SK-N-SH (cell line): ENCODE results near the gene KYAT1. TPM values are rescaled to one million over a fixed set of nuclear protein-coding genes. Genes with fewer than 3 reads are reported as not detected.

ENCODE experiments used
- CTCF ChIA-PET: fragments of 300-600, 350-600 bp; formaldehyde crosslinking; extraction: SDS; loops from one replicate; lab custom pipeline; 2021; lab: Yijun Ruan, JAX
- POLR2A ChIA-PET: fragments of 350-600 bp; sonication (Branson Sonifier 250); formaldehyde crosslinking; extraction: SDS; loops from one replicate; lab custom pipeline; 2020; ENCODE audit warnings: antibody characterized with exemption, inconsistent platforms; lab: Yijun Ruan, JAX
- DNase-seq: peaks from one replicate; pipeline ENCODE4 v3.0.0; 2012
- H2AFZ ChIP-seq: fragments of 200-600 bp; sonication (generic); 2 replicates; pipeline ENCODE4 v1.8.1; 2016; ENCODE audit warnings: antibody characterized with exemption, mild to moderate bottlenecking, low read depth
- H3F3A ChIP-seq: fragments of 200-600 bp; sonication (generic); replicated peaks from 2 replicates; pipeline ENCODE3; 2016; ENCODE audit warnings: antibody characterized with exemption, mild to moderate bottlenecking; ENCODE audit not compliant: insufficient read depth
- H3K27ac ChIP-seq, 2 experiments: fragments of 200-500 bp in 1 of 2; fragments of 200-600 bp in 1 of 2; sonication (Bioruptor generic) in 1 of 2; sonication (generic), shearing (Covaris generic) in 1 of 2; 2 replicates each; pipeline versions ENCODE4 v1.5.1 to v1.6.1; 2014 to 2016; ENCODE audit warnings: low read depth in 2 of 2, inconsistent platforms in 1 of 2, low read length in 1 of 2, mild to moderate bottlenecking in 1 of 2, mixed read lengths in 1 of 2
- H3K27me3 ChIP-seq: fragments of 200-600 bp; sonication (generic), shearing (Covaris generic); 2 replicates; pipeline ENCODE4 v1.6.1; 2016; ENCODE audit warnings: mixed run types; ENCODE audit not compliant: insufficient read depth
- H3K36me3 ChIP-seq, 2 experiments: fragments of 200-500 bp in 1 of 2; fragments of 200-600 bp in 1 of 2; sonication (Bioruptor generic) in 1 of 2; sonication (generic) in 1 of 2; replicated peaks in 1 of 2; 2 replicates each; pipeline versions ENCODE3 to v1.5.1; 2014 to 2016; ENCODE audit warnings: low read length in 1 of 2, mild to moderate bottlenecking in 1 of 2; ENCODE audit not compliant: insufficient read depth in 2 of 2, control insufficient read depth in 1 of 2
- H3K4me1 ChIP-seq, 2 experiments: fragments of 200-500 bp in 1 of 2; fragments of 200-600 bp in 1 of 2; sonication (Bioruptor generic) in 1 of 2; sonication (generic), shearing (Covaris generic) in 1 of 2; 2 replicates each; pipeline versions ENCODE4 v1.5.1 to v1.6.1; 2014 to 2016; ENCODE audit warnings: low read depth in 1 of 2, low read length in 1 of 2, mixed run types in 1 of 2; ENCODE audit not compliant: insufficient read depth in 2 of 2, control insufficient read depth in 1 of 2
- H3K4me2 ChIP-seq: fragments of 200-600 bp; sonication (generic), shearing (Covaris generic); 2 replicates; pipeline ENCODE4 v1.6.1; 2017; ENCODE audit warnings: mixed run types
- H3K4me3 ChIP-seq, 2 experiments: fragments of 200-500 bp in 1 of 2; fragments of 200-600 bp in 1 of 2; sonication (Bioruptor generic) in 1 of 2; sonication (generic), shearing (Covaris generic) in 1 of 2; 2 replicates each; pipeline versions ENCODE4 v1.5.1 to v1.8.1; 2014 to 2016; ENCODE audit warnings: low read depth in 2 of 2, inconsistent platforms in 1 of 2, low read length in 1 of 2, mild to moderate bottlenecking in 1 of 2, mixed read lengths in 1 of 2, moderate library complexity in 1 of 2
- H3K79me2 ChIP-seq: fragments of 200-600 bp; sonication (generic); 2 replicates; pipeline ENCODE4 v1.8.1; 2017; ENCODE audit warnings: mild to moderate bottlenecking; ENCODE audit not compliant: insufficient read depth
- H3K9ac ChIP-seq: fragments of 200-600 bp; sonication (generic); 2 replicates; pipeline ENCODE4 v1.6.1; 2017; ENCODE audit warnings: mixed run types
- H3K9me2 ChIP-seq: fragments of 200-600 bp; sonication (generic); 2 replicates; pipeline ENCODE4 v1.6.1; 2017; ENCODE audit warnings: mixed run types
- H3K9me3 ChIP-seq: fragments of 200-600 bp; sonication (generic); 2 replicates; pipeline ENCODE4 v1.6.1; 2017; ENCODE audit warnings: mixed run types, mild to moderate bottlenecking, moderate library complexity
- H4K20me1 ChIP-seq: fragments of 200-600 bp; sonication (generic); 2 replicates; pipeline ENCODE4 v1.6.1; 2017; ENCODE audit warnings: mild to moderate bottlenecking, mixed run types; ENCODE audit not compliant: insufficient read depth
- CTCF ChIP-seq: fragments of 200-600 bp; sonication (generic); IDR thresholded peaks from 2 replicates; pipeline ENCODE4 v1.6.1; 2017; ENCODE audit warnings: antibody characterized with exemption, mild to moderate bottlenecking, moderate library complexity
- ELF1 ChIP-seq: IDR thresholded peaks from 2 replicates; pipeline ENCODE4 v1.4.0; 2012
- FOXJ3 ChIP-seq: sonication (generic); formaldehyde crosslinking; IDR thresholded peaks from 2 replicates; pipeline ENCODE4 v1.5.1; 2020; ENCODE audit warnings: mild to moderate bottlenecking, missing genetic modification reagents
- FOXM1 ChIP-seq: IDR thresholded peaks from 2 replicates; pipeline ENCODE4 v1.4.0; 2012; ENCODE audit warnings: low read depth, mild to moderate bottlenecking
- JUND ChIP-seq: IDR thresholded peaks from 2 replicates; pipeline ENCODE4 v1.4.0; 2012
- NFIC ChIP-seq: IDR thresholded peaks from 2 replicates; pipeline ENCODE4 v1.4.0; 2012; ENCODE audit warnings: borderline replicate concordance
- NRF1 ChIP-seq: IDR thresholded peaks from 2 replicates; pipeline ENCODE4 v1.6.1; 2012; ENCODE audit warnings: low read depth, mild to moderate bottlenecking, low read length
- POLR2AphosphoS5 ChIP-seq: IDR thresholded peaks from 2 replicates; pipeline ENCODE4 v1.6.1; 2012; ENCODE audit warnings: low read depth, low read length
- RAD21 ChIP-seq: IDR thresholded peaks from 2 replicates; pipeline ENCODE4 v1.6.1; 2012; ENCODE audit warnings: mild to moderate bottlenecking, low read length
- RCOR1 ChIP-seq: fragments of 150-350 bp; IDR thresholded peaks from 2 replicates; pipeline ENCODE4 v1.6.1; 2017; ENCODE audit warnings: antibody characterized with exemption, low read length
- REST ChIP-seq: IDR thresholded peaks from 2 replicates; pipeline ENCODE4 v1.6.1; 2012; ENCODE audit warnings: mild to moderate bottlenecking, low read depth, low read length, moderate library complexity
- RFX5 ChIP-seq: IDR thresholded peaks from 2 replicates; pipeline ENCODE4 v1.6.1; 2012; ENCODE audit warnings: mild to moderate bottlenecking, improper control_type of control experiment, low read length
- RXRA ChIP-seq: IDR thresholded peaks from 2 replicates; pipeline ENCODE4 v1.4.0; 2012; ENCODE audit warnings: low read depth, mild to moderate bottlenecking, borderline replicate concordance
- SMC3 ChIP-seq: IDR thresholded peaks from 2 replicates; pipeline ENCODE4 v1.6.1; 2012; ENCODE audit warnings: low read depth, low read length, improper control_type of control experiment
- TAF1 ChIP-seq: IDR thresholded peaks from 2 replicates; pipeline ENCODE4 v1.6.1; 2012; ENCODE audit warnings: low read depth, mild to moderate bottlenecking, low read length, moderate library complexity, borderline replicate concordance
- TCF12 ChIP-seq: IDR thresholded peaks from 2 replicates; pipeline ENCODE4 v1.4.0; 2012
- USF1 ChIP-seq: IDR thresholded peaks from 2 replicates; pipeline ENCODE4 v1.4.0; 2012; ENCODE audit warnings: low read depth, borderline replicate concordance
- USF2 ChIP-seq: fragments of 150-350 bp; IDR thresholded peaks from 2 replicates; pipeline ENCODE4 v1.6.1; 2017; ENCODE audit warnings: antibody characterized with exemption, low read length, low read depth, borderline replicate concordance
- YY1 ChIP-seq: IDR thresholded peaks from 2 replicates; pipeline ENCODE4 v1.4.0; 2012; ENCODE audit warnings: low read depth, mild to moderate bottlenecking
- ZBTB33 ChIP-seq: IDR thresholded peaks from 2 replicates; pipeline ENCODE4 v1.4.0; 2012; ENCODE audit warnings: low read depth, borderline replicate concordance
- WGBS: methylation state at CpG from one replicate; pipeline ENCODE4 v1.1.6; 2017; ENCODE audit warnings: low lambda C conversion rate; 5-methylcytosine and 5-hydroxymethylcytosine counted together
- polyA plus RNA-seq, 3 experiments: library from polyadenylated mRNA; depleted of rRNA; stranded (reverse); fragments of >200 nt; gene quantifications; 2 replicates each; pipeline ENCODE4 v1.2.3, GENCODE V29; 2012

Gene KYAT1
- polyA plus RNA-seq, 1 of the 3 experiments (the other 2 are of a cell fraction), result 9.4 TPM

- H3K9ac ChIP-seq, result no peak overlapping the region
- H3K9me2 ChIP-seq, result no peaks in the 10 kb centered on the region
- no peak overlapping the region for H2AFZ ChIP-seq
- no peaks in the 10 kb centered on the region for H3K9me3 ChIP-seq
- no peaks in the 10 kb centered on the region for H3K27me3 ChIP-seq
- no peak overlapping the region for H3K27ac ChIP-seq
- CTCF ChIA-PET, result interaction anchor here (1.5 to 7.1 kb wide), 6 partner anchors 14 to 197 kb away, joined by 3 to 73 read pairs (median 9); no protein-coding TSS in a partner anchor
- POLR2A ChIA-PET, result no interaction called here
- H3K79me2 ChIP-seq, result no peaks in the 10 kb centered on the region
- H4K20me1 ChIP-seq, result no peaks in the 10 kb centered on the region
- TF ChIP-seq ZBTB33 (no peak), POLR2AphosphoS5 (no peak), YY1 (no peak), NFIC (no peak), TAF1 (no peak), FOXM1 (no peak), RCOR1 (no peak), CTCF (no peak), RFX5 (no peak), USF1 (no peak), FOXJ3 (CRISPR knock-in tag) (no peak), TCF12 (no peak), SMC3 (no peak), ELF1 (no peak), USF2 (no peak), JUND (no peak), RAD21 (no peak), RXRA (no peak), REST (no peak), NRF1 (no peak)
- no peaks in the 10 kb centered on the region for H3F3A ChIP-seq
- no peaks in the 10 kb centered on the region for H3K36me3 ChIP-seq
- no peak overlapping the region for H3K4me2 ChIP-seq
- H3K4me3 ChIP-seq, result no peak overlapping the region
- H3K4me1 ChIP-seq, result no peaks in the 10 kb centered on the region; a peak in 1 of 4 replicates
- 83% methylated on average over 4 of the region's 4 CpGs for WGBS
- no peak for DNase-seq
These were observed 47.8 kb upstream of the KYAT1 start for GRCh38 chr9:128929560-128929959.
